HEK293 (cell line): ENCODE results near the gene ANKRD13A.

ENCODE experiments used
- SP7 ChIP-seq: fragments of 450-650 bp; formaldehyde crosslinking; IDR thresholded peaks from 2 replicates; pipeline ENCODE4 v1.5.1; 2016; ENCODE audit warnings: missing biosample characterization, missing genetic modification characterization
- TF ChIP-seq, protein P1 (sequence below): fragments of 450-650 bp; formaldehyde crosslinking; IDR thresholded peaks from 2 replicates; pipeline ENCODE4 v1.5.1; 2016; ENCODE audit warnings: missing biosample characterization, missing genetic modification characterization

GRCh38 chr12:109991586-109991985 lies 7.6 kb upstream of the ANKRD13A start:
- no peak for TF ChIP-seq SP7 (tag by site-specific recombination)
- TF ChIP-seq, protein P1, sequence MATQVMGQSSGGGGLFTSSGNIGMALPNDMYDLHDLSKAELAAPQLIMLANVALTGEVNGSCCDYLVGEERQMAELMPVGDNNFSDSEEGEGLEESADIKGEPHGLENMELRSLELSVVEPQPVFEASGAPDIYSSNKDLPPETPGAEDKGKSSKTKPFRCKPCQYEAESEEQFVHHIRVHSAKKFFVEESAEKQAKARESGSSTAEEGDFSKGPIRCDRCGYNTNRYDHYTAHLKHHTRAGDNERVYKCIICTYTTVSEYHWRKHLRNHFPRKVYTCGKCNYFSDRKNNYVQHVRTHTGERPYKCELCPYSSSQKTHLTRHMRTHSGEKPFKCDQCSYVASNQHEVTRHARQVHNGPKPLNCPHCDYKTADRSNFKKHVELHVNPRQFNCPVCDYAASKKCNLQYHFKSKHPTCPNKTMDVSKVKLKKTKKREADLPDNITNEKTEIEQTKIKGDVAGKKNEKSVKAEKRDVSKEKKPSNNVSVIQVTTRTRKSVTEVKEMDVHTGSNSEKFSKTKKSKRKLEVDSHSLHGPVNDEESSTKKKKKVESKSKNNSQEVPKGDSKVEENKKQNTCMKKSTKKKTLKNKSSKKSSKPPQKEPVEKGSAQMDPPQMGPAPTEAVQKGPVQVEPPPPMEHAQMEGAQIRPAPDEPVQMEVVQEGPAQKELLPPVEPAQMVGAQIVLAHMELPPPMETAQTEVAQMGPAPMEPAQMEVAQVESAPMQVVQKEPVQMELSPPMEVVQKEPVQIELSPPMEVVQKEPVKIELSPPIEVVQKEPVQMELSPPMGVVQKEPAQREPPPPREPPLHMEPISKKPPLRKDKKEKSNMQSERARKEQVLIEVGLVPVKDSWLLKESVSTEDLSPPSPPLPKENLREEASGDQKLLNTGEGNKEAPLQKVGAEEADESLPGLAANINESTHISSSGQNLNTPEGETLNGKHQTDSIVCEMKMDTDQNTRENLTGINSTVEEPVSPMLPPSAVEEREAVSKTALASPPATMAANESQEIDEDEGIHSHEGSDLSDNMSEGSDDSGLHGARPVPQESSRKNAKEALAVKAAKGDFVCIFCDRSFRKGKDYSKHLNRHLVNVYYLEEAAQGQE (tag by site-specific recombination), result no peak
